ENCODE results near the gene APBB2. TPM values are rescaled to one million over a fixed set of nuclear protein-coding genes. Genes with fewer than 3 reads are reported as not detected.

Gene APBB2
- total RNA-seq, 1 experiment from 2014 or later = 49.0 TPM

DNA sequence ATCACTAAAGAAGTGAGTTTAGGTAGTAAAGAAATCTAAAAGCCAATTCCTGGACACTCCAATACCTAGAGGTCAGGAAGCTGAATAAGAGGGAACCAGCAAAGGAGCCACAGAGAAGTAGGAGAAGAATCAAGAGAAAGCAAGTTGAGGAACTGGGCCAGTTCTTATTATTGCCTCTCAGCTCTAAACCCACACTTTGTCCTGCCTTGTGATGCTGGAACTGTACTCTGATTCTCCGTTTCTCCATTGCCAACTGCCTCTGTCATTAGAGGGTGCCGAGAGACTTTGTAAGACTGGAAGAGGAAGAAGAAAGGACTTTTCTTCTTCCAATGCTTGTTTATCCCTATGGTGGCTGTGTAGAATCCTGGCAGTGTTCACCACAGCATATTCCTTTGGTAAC, 426.0 kb downstream of the APBB2 start (continued):
- TF ChIP-seq, protein P1, sequence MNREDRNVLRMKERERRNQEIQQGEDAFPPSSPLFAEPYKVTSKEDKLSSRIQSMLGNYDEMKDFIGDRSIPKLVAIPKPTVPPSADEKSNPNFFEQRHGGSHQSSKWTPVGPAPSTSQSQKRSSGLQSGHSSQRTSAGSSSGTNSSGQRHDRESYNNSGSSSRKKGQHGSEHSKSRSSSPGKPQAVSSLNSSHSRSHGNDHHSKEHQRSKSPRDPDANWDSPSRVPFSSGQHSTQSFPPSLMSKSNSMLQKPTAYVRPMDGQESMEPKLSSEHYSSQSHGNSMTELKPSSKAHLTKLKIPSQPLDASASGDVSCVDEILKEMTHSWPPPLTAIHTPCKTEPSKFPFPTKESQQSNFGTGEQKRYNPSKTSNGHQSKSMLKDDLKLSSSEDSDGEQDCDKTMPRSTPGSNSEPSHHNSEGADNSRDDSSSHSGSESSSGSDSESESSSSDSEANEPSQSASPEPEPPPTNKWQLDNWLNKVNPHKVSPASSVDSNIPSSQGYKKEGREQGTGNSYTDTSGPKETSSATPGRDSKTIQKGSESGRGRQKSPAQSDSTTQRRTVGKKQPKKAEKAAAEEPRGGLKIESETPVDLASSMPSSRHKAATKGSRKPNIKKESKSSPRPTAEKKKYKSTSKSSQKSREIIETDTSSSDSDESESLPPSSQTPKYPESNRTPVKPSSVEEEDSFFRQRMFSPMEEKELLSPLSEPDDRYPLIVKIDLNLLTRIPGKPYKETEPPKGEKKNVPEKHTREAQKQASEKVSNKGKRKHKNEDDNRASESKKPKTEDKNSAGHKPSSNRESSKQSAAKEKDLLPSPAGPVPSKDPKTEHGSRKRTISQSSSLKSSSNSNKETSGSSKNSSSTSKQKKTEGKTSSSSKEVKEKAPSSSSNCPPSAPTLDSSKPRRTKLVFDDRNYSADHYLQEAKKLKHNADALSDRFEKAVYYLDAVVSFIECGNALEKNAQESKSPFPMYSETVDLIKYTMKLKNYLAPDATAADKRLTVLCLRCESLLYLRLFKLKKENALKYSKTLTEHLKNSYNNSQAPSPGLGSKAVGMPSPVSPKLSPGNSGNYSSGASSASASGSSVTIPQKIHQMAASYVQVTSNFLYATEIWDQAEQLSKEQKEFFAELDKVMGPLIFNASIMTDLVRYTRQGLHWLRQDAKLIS (CRISPR knock-in tag; IDR thresholded peaks at IDR 0.05; ENCODE audit: borderline replicate concordance) = no peak
- TF ChIP-seq SMAD4 (CRISPR knock-in tag; IDR thresholded peaks at IDR 0.05) = no peak
- TF ChIP-seq NR1H2 (CRISPR knock-in tag; IDR thresholded peaks at IDR 0.05) = no peak

GRCh38 chr4:40785727-40786126, 428.6 kb downstream of the APBB2 start:
- ATAC-seq (no peak), DNase-seq (ENCODE audit: low spot score) (no peak)
- H3K27me3 Mint-ChIP-seq (ENCODE audit: low read depth) = no peaks in the 10 kb centered on the region
- H3K4me1 Mint-ChIP-seq = no peaks in the 10 kb centered on the region
- H3K9me3 Mint-ChIP-seq = peaks cover 9% of the 10 kb centered on the region
- ChIA-PET CTCF (no interaction called here), POLR2A (no interaction called here)
- no peak overlapping the region for H3K27ac Mint-ChIP-seq
- TF ChIP-seq ATF1 (CRISPR knock-in tag; IDR thresholded peaks at IDR 0.05) (no peak), ZNF219 (CRISPR knock-in tag; IDR thresholded peaks at IDR 0.05; ENCODE audit: borderline replicate concordance) (no peak), ZBTB43 (CRISPR knock-in tag; IDR thresholded peaks at IDR 0.05) (no peak), CTCF (IDR thresholded peaks at IDR 0.05) (no peak), TP53 (CRISPR knock-in tag; IDR thresholded peaks at IDR 0.05) (no peak), ZNF396 (CRISPR knock-in tag; IDR thresholded peaks at IDR 0.05; ENCODE audit: borderline replicate concordance) (no peak), NR3C1 (CRISPR knock-in tag; conservative IDR thresholded peaks at IDR 0.05; ENCODE audit: low read depth) (no peak), ATF6 (CRISPR knock-in tag; IDR thresholded peaks at IDR 0.05) (no peak), GABPB1 (CRISPR knock-in tag; IDR thresholded peaks at IDR 0.05) (no peak), CBFB (CRISPR knock-in tag; IDR thresholded peaks at IDR 0.05; ENCODE audit: low read depth) (no peak), FOXJ3 (CRISPR knock-in tag; IDR thresholded peaks at IDR 0.05; ENCODE audit: borderline replicate concordance) (no peak), ESRRA (CRISPR knock-in tag; IDR thresholded peaks at IDR 0.05; ENCODE audit: borderline replicate concordance) (no peak), ZNF671 (CRISPR knock-in tag; IDR thresholded peaks at IDR 0.05) (no peak), CREM (CRISPR knock-in tag; IDR thresholded peaks at IDR 0.05) (no peak), SP1 (CRISPR knock-in tag; conservative IDR thresholded peaks at IDR 0.05) (no peak), GRHL2 (CRISPR knock-in tag; IDR thresholded peaks at IDR 0.05; ENCODE audit: insufficient replicate concordance, severe bottlenecking) (no peak)
- TF ChIP-seq, protein P2, sequence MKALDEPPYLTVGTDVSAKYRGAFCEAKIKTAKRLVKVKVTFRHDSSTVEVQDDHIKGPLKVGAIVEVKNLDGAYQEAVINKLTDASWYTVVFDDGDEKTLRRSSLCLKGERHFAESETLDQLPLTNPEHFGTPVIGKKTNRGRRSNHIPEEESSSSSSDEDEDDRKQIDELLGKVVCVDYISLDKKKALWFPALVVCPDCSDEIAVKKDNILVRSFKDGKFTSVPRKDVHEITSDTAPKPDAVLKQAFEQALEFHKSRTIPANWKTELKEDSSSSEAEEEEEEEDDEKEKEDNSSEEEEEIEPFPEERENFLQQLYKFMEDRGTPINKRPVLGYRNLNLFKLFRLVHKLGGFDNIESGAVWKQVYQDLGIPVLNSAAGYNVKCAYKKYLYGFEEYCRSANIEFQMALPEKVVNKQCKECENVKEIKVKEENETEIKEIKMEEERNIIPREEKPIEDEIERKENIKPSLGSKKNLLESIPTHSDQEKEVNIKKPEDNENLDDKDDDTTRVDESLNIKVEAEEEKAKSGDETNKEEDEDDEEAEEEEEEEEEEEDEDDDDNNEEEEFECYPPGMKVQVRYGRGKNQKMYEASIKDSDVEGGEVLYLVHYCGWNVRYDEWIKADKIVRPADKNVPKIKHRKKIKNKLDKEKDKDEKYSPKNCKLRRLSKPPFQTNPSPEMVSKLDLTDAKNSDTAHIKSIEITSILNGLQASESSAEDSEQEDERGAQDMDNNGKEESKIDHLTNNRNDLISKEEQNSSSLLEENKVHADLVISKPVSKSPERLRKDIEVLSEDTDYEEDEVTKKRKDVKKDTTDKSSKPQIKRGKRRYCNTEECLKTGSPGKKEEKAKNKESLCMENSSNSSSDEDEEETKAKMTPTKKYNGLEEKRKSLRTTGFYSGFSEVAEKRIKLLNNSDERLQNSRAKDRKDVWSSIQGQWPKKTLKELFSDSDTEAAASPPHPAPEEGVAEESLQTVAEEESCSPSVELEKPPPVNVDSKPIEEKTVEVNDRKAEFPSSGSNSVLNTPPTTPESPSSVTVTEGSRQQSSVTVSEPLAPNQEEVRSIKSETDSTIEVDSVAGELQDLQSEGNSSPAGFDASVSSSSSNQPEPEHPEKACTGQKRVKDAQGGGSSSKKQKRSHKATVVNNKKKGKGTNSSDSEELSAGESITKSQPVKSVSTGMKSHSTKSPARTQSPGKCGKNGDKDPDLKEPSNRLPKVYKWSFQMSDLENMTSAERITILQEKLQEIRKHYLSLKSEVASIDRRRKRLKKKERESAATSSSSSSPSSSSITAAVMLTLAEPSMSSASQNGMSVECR (CRISPR knock-in tag; IDR thresholded peaks at IDR 0.05; ENCODE audit: borderline replicate concordance) = no peak
- TF ChIP-seq, protein P3, sequence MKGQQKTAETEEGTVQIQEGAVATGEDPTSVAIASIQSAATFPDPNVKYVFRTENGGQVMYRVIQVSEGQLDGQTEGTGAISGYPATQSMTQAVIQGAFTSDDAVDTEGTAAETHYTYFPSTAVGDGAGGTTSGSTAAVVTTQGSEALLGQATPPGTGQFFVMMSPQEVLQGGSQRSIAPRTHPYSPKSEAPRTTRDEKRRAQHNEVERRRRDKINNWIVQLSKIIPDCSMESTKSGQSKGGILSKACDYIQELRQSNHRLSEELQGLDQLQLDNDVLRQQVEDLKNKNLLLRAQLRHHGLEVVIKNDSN (CRISPR knock-in tag; IDR thresholded peaks at IDR 0.05) = no peak
- H3K36me3 Mint-ChIP-seq = peaks cover 22% of the 10 kb centered on the region
- no peak overlapping the region for H3K4me3 Mint-ChIP-seq
